ENCODE measurements around the gene CACNA1S. TPM values are rescaled to one million over a fixed set of nuclear protein-coding genes. Genes with fewer than 3 reads are reported as not detected.

Gene CACNA1S
- polyA plus RNA-seq, 1 donor from 2014 or later: not detected

DNA sequence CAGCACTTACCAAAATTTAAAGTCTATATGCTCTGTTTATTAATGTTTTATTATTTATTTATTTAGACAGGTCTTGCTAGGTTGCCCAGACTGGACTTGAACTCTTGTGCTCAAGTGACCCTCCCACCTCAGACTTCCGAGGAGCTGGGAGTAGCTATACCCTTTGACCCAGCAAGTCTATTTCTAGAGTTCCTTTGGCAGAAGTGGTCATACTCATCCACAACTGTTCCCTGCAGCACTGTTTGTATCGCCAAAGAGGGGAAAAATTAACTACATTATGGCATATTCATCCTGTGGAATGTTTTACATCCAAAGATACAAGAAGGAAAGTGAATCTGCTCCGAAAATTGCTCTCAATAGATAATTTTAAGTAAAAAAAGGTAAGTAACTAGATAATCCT is 28.5 kb downstream of the CACNA1S start:
- Mint-ChIP-seq H3K36me3 (peaks cover 3% of the 10 kb centered on the region), H3K4me1 (no peaks in the 10 kb centered on the region), H3K27me3 (peaks cover 8% of the 10 kb centered on the region), H3K9me3 (peaks cover 0 to 2% (median 0%) of the 10 kb centered on the region in 3 donors), H3K27ac (no peak overlapping the region), H3K4me3 (no peak overlapping the region)

DNA sequence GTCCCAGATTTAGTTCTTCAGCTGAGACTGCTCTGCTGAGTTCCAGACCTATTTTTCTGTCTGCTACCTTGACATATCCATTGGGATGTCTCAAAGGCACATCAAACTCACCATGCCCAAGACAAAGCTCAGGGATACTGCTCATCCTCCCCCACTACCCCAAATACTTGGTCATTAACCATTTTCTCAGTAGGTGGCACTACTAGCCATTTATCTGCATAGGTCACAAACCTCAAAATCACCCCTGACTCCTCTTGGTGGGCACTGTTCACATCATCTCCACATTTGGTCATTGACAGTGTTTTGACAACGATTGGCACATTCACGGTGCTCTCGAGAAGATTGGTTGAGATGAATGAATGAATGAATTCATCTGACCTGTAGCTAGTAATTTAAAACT is 32.1 kb downstream of the CACNA1S start:
- Mint-ChIP-seq H3K36me3 (peaks cover 2% of the 10 kb centered on the region), H3K9me3 (no peaks in the 10 kb centered on the region), H3K4me3 (no peak overlapping the region), H3K27ac (no peak overlapping the region), H3K4me1 (no peaks in the 10 kb centered on the region), H3K27me3 (peaks cover 4% of the 10 kb centered on the region)

DNA sequence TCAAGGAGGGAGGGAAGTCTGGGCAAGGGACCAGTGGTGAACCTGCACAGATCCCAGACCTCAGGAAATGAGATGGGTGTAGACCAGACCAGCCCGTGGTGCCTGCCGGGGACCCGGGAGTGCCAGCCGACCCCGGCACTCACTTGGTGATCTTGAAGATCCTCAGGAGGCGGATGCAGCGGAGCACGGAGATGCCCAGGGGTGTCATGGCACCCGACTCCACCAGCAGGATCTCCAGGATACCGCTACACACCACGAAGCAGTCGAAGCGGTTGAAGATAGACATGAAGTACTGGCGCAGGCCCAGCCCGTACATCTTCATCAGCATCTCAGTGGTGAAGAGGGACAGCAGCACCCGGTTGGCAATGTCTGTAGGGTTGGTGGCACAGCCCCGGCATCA is 34.5 kb downstream of the CACNA1S start:
- no peaks in the 10 kb centered on the region for H3K9me3 Mint-ChIP-seq
- peaks cover 3% of the 10 kb centered on the region for H3K27me3 Mint-ChIP-seq
- no peak overlapping the region for H3K27ac Mint-ChIP-seq
- H3K4me3 Mint-ChIP-seq: no peak overlapping the region
- H3K4me1 Mint-ChIP-seq: no peaks in the 10 kb centered on the region
- no peaks in the 10 kb centered on the region for H3K36me3 Mint-ChIP-seq

DNA sequence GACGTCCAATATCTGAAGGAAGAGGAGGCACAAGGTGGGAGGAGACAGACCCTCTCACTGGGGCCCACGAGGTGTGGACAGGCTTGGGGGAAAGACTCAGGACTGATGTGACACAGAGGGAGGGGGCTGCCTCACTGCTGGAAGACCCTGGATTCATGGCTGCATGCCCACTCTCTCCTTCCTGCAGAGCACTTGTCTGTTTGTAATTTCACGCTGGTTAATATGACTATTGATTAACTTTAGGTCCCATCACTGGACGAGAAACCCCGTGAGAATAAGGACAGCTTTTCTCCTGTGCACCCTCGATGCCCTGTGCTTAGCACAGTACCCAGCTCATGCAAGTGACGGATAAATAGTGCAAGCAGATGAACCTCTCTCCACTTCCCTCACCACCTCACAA is 35.1 kb downstream of the CACNA1S start:
- H3K9me3 Mint-ChIP-seq: no peaks in the 10 kb centered on the region
- H3K27me3 Mint-ChIP-seq: peaks cover 3% of the 10 kb centered on the region
- H3K36me3 Mint-ChIP-seq: no peaks in the 10 kb centered on the region
- H3K27ac Mint-ChIP-seq: no peak overlapping the region
- H3K4me3 Mint-ChIP-seq: no peak overlapping the region
- H3K4me1 Mint-ChIP-seq: peaks cover 0 to under 1% (median 0%) of the 10 kb centered on the region in 3 donors

DNA sequence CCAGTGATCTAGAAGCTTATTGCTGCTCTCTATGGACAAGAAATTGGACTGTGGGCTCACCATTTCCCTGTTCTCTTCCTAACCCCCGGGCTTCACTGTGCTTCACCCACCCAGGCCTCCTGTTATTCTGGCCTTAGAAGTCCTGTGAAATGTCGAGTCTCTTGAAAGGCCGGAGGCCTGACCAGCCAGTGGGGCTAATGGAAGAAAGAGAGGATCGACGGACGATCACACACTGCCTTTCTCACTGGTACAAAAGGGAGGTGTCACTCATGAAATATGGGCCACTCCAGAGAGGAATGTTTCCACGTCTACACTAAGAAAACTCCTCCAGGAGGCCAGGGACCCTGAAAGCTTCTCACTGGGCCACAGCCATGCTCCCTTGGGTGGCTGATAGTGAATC is 36.1 kb downstream of the CACNA1S start:
- Mint-ChIP-seq H3K27me3 (peaks cover 8% of the 10 kb centered on the region), H3K36me3 (no peaks in the 10 kb centered on the region), H3K9me3 (no peaks in the 10 kb centered on the region), H3K27ac (no peak overlapping the region), H3K4me3 (no peak overlapping the region), H3K4me1 (peaks cover 0 to 8% (median 5%) of the 10 kb centered on the region in 3 donors)

DNA sequence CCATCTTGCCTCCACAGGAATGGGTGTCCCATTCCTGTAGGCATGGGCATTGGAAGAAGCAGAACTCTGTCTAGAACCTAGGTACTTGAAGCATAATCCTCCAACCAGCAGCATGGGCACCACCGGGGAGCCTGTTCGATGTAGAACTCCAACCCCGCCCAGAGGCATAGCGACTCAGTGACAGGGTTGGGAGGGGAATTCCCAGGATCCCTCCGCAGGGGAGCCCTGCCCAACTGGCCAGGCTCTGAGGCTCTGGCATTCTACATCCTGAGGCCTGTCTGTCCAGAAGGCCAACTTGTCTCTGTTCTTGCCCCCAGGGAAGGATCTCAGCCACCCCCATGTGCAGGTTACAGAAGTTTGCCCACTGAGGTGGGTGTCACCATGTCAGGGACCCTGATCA is 38.2 kb downstream of the CACNA1S start:
- H3K27ac Mint-ChIP-seq: no peak overlapping the region
- peaks cover 9% of the 10 kb centered on the region for H3K27me3 Mint-ChIP-seq
- peaks cover 0 to 8% (median 5%) of the 10 kb centered on the region in 3 donors for H3K4me1 Mint-ChIP-seq
- H3K4me3 Mint-ChIP-seq: no peak overlapping the region
- no peaks in the 10 kb centered on the region for H3K9me3 Mint-ChIP-seq
- H3K36me3 Mint-ChIP-seq: no peaks in the 10 kb centered on the region

DNA sequence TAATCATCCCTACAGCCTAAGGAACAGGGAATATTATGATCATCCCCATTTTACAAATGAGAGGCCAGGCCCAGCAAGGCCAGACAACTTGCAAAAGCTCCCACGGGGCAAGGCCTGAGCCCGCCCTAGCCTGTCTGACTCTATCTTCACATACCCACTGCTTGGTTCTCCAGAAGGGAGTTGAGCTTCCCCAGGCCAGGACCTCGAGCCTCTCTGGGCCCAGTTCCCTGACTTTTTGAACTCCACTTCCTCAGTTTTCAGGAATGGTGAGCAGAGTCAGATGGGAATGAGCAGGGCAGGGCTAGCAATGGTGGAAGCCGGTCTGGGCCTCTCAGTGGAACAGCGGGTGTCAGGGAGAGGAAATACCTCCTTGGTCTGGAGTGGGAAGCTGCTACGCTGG is 39.3 kb downstream of the CACNA1S start:
- no peaks in the 10 kb centered on the region for H3K9me3 Mint-ChIP-seq
- H3K4me3 Mint-ChIP-seq: no peak overlapping the region
- H3K27ac Mint-ChIP-seq: no peak overlapping the region
- peaks cover 0 to 8% (median 5%) of the 10 kb centered on the region in 3 donors for H3K4me1 Mint-ChIP-seq
- peaks cover 9% of the 10 kb centered on the region for H3K27me3 Mint-ChIP-seq
- H3K36me3 Mint-ChIP-seq: no peaks in the 10 kb centered on the region

DNA sequence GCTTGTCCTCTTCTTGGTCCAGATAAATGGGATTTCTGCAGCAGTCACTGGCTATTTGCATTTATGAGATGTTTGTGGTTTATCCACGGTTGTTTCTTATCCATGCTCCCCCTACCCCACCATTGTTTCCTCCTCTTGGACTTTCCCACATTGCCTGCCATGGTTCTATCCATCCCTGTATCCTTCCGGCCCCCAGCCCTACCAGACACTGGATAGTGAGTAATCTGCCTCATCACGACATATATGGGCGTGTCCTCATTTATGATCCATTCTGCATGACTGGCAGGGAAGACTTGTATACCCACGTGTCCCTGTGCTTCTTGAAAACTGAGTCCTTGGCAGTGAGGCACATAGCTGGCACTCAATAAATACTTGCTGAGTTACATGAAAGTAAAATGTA is 40.1 kb downstream of the CACNA1S start:
- H3K27me3 Mint-ChIP-seq: peaks cover 14% of the 10 kb centered on the region
- no peak overlapping the region for H3K4me3 Mint-ChIP-seq
- no peaks in the 10 kb centered on the region for H3K9me3 Mint-ChIP-seq
- H3K4me1 Mint-ChIP-seq: peaks cover 0 to 8% (median 5%) of the 10 kb centered on the region in 3 donors
- no peak overlapping the region for H3K27ac Mint-ChIP-seq
- H3K36me3 Mint-ChIP-seq: no peaks in the 10 kb centered on the region

DNA sequence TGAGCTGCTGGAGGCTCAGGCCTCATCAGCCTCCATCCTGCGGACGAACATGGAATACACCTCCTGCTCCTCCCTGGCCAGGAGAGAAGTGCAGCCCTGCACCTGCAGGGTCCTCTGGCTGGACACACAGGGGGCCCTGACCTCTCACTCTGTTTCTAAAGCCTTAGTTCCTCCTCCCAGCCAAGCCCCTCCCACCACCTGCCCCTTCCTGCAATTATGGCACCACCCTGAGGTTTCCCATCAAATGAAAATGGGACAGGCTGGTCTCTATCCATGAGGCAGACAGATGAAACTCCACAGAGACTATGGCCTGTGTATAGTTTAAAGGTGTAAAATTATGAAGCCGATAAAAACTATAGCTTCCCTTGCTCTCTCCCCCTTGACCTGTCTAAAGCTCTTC is 42.6 kb downstream of the CACNA1S start:
- Mint-ChIP-seq H3K27ac (peak overlapping the region in 1 of 3 donors; percentile 2), H3K36me3 (no peaks in the 10 kb centered on the region), H3K4me1 (peaks cover 0 to 8% (median 5%) of the 10 kb centered on the region in 3 donors), H3K9me3 (no peaks in the 10 kb centered on the region), H3K4me3 (no peak overlapping the region), H3K27me3 (peaks cover 14% of the 10 kb centered on the region)

DNA sequence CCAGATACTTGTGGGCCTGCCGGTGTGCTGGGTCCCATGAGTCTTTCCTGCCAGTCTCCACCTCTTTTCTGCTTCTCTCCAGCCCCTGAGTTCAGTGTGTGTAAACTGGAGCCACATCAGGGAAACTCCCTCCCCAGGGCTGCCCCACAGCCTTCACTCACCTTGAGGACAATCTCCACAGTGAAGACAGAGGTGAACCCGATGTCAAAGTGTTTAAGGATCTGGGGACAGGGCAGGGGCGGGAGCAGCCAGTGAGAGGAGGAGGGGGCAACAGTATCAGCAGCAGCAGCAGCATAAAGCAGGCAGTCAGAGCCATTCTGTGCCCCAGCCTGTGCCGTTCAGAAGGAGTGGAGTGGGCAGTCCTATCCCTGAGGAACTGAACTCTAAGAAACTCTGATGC is 43.2 kb downstream of the CACNA1S start:
- peaks cover 0 to 8% (median 5%) of the 10 kb centered on the region in 3 donors for H3K4me1 Mint-ChIP-seq
- H3K9me3 Mint-ChIP-seq: no peaks in the 10 kb centered on the region
- H3K27me3 Mint-ChIP-seq: peaks cover 14% of the 10 kb centered on the region
- H3K4me3 Mint-ChIP-seq: no peak overlapping the region
- H3K27ac Mint-ChIP-seq: no peak overlapping the region
- no peaks in the 10 kb centered on the region for H3K36me3 Mint-ChIP-seq

DNA sequence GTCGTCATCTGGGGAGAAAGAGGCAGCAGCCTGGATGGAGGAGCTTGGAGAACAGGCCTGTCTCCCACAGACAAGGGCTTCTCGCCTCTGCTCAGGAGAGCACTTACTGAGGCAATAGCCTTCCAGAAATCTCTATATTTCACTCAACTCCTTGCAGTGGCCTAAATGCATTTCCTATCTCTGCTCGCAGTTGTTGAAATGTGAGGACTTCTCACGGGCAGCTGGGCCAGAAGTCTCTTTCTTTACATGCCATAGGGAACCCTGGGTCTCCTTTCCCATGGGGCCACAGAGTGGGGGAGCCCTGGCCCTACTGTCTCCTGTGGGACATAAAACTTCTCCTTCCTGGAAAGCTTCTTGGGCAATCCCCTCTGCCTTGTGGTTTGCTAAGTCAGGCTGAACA is 45.2 kb downstream of the CACNA1S start:
- no peaks in the 10 kb centered on the region for H3K9me3 Mint-ChIP-seq
- peaks cover 12% of the 10 kb centered on the region for H3K27me3 Mint-ChIP-seq

DNA sequence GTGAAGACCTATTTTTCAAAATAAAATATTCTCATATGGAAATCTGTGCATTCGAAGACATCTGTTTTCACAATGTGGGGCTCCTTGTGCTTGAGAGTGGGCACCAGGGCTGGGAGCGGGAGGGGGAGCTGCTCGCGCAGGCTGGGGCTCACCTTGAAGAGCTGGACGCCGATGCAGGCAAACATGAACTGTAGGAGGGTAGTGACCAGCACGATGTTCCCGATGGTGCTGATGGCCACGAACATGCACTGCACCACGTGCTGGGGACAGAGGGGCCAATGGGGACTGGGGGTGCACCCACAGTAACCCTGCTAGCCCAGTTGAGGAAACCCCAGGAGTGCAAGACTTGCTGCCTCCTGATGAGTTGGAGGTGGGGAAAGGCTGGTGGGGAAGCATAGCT is 46.5 kb downstream of the CACNA1S start:
- no peaks in the 10 kb centered on the region for H3K9me3 Mint-ChIP-seq
- peaks cover 7% of the 10 kb centered on the region for H3K27me3 Mint-ChIP-seq
- H3K36me3 Mint-ChIP-seq: no peaks in the 10 kb centered on the region

More for the DNA sequence above, 45.2 kb downstream of the CACNA1S start:
- no peak overlapping the region for H3K27ac Mint-ChIP-seq
- no peak overlapping the region for H3K4me3 Mint-ChIP-seq
- H3K36me3 Mint-ChIP-seq: no peaks in the 10 kb centered on the region
- peaks cover 0 to 6% (median 5%) of the 10 kb centered on the region in 3 donors for H3K4me1 Mint-ChIP-seq

DNA sequence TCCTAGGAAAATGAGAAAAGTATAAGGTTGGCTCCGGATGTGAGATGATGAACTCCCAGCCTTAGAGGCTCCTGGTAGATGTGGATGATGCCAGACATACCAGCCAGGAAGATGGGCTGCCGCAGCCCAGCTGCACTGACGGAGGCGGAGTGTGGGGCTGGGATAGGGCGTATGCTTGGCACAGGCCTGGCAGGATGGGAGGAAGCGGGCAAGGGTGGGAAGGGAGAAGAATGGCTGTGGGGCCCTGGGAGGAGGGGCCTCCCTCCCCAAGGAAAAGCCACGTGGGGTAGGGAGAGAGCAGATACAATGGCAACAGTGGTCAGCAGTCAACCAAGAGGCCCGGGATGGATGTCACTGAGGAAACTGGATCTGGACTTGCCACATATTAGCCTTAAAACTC is 47.4 kb downstream of the CACNA1S start:
- H3K9me3 Mint-ChIP-seq: no peaks in the 10 kb centered on the region
- H3K27me3 Mint-ChIP-seq: peaks cover 9% of the 10 kb centered on the region
- H3K4me3 Mint-ChIP-seq: no peak overlapping the region
- no peaks in the 10 kb centered on the region for H3K4me1 Mint-ChIP-seq
- no peaks in the 10 kb centered on the region for H3K36me3 Mint-ChIP-seq
- no peak overlapping the region for H3K27ac Mint-ChIP-seq

More for the DNA sequence above, 46.5 kb downstream of the CACNA1S start:
- no peak overlapping the region for H3K27ac Mint-ChIP-seq
- no peak overlapping the region for H3K4me3 Mint-ChIP-seq
- no peaks in the 10 kb centered on the region for H3K4me1 Mint-ChIP-seq

DNA sequence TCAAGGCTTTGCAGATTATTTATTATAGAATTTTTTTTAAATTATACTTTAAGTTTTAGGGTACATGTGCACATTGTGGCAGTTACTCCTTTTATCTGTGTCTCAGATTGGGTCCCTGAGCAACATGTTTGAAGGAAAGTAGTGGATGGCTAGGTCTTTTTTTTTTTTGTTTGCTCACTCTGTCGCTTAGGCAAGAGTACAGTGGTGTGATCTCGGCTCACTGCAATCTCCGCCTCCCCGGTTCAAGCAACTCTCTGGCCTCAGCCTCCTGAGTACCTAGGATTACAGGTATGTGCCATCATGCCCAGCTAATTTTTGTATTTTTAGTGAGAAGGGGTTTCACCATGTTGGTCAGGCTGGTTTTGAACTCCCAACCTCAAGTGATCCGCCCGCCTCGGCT is 49.1 kb downstream of the CACNA1S start:
- H3K9me3 Mint-ChIP-seq: no peaks in the 10 kb centered on the region
- no peaks in the 10 kb centered on the region for H3K36me3 Mint-ChIP-seq
- H3K27ac Mint-ChIP-seq: no peak overlapping the region
- peaks cover 0 to 1% (median 0%) of the 10 kb centered on the region in 3 donors for H3K4me1 Mint-ChIP-seq
- H3K27me3 Mint-ChIP-seq: peaks cover 9% of the 10 kb centered on the region
- H3K4me3 Mint-ChIP-seq: no peak overlapping the region

DNA sequence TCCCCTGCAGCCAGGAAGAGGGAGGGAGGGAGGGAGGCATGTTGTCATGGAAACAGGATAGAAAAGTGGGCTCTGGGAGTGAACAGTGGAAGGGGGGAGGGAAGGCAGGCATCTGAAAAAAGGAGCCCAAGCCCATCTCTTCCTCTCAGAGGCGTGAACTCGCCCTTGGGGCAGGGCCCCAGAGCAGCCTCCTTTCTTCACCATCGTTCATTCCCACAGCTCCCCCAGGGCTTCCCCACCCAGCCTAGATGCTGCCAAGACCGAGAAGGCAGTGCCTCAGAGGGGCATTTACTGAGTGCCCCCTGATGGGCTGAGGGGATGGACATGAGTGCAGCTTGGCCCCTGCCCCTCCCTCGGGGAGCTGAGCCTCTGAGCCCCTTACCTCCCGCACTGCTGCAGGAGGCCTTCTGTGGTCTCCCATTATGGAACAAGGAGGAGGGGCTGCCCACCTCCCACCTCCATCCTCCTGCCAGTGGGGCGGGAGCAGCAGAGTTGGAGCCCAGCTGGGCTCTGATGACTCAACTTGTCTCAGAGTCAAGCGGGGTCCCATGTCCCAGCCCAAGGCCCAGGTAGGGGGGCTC is 49.6 kb downstream of the CACNA1S start:
- no peak overlapping the region for H3K27ac Mint-ChIP-seq
- no peak overlapping the region for H3K4me3 Mint-ChIP-seq
- no peaks in the 10 kb centered on the region for H3K36me3 Mint-ChIP-seq
- H3K9me3 Mint-ChIP-seq: no peaks in the 10 kb centered on the region
- peaks cover 0 to 5% (median 0%) of the 10 kb centered on the region in 3 donors for H3K4me1 Mint-ChIP-seq
- H3K27me3 Mint-ChIP-seq: peaks cover 5% of the 10 kb centered on the region

DNA sequence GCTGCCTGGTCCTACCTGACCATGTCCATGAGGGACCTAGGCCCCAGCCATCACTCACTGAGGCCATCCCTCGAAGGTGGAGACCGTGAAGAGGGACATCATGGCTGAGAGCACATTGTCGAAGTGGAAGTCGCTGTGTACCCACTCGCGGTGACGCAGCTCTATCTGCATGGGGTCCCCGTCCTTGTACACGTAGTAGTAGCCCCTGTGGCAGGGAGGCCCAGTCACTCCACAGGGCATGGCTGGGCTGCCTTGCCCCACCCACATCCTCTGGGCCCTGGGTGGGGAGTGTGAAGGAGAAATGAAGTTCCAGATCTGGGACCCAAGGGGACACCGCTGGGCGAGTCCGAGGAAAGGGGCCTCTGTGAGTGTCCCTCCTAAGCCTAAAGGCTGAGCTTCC is 50.3 kb downstream of the CACNA1S start:
- no peak overlapping the region for H3K27ac Mint-ChIP-seq
- H3K27me3 Mint-ChIP-seq: peaks cover 2% of the 10 kb centered on the region
- no peaks in the 10 kb centered on the region for H3K36me3 Mint-ChIP-seq
- no peaks in the 10 kb centered on the region for H3K9me3 Mint-ChIP-seq
- H3K4me1 Mint-ChIP-seq: peaks cover 0 to 12% (median 6%) of the 10 kb centered on the region in 3 donors
- no peak overlapping the region for H3K4me3 Mint-ChIP-seq

Data from IgD-negative memory B cell (primary cell).